Panc1 (cell line): ENCODE results near the gene MAGEB16. TPM values are rescaled to one million over a fixed set of nuclear protein-coding genes. Genes with fewer than 3 reads are reported as not detected.

ENCODE experiments used
- ATAC-seq: fragments of 200-7000 bp; cut with Tn5 transposase; 2 replicates; pipeline ENCODE4 v1.9.1; 2020; ENCODE audit warnings: mild to moderate bottlenecking, moderate library complexity
- BruUV-seq: library from RNA; stranded (reverse); fragments of 400-500 nt; replicated peaks from 2 replicates; lab custom pipeline; 2021; lab: Mats Ljungman, UMichigan
- CTCF ChIA-PET: fragments of 300-600 bp; sonication (Branson Sonifier 250); formaldehyde crosslinking; loops from one replicate; lab custom pipeline; 2022; ENCODE audit warnings: antibody characterized with exemption; lab: Charles Lee
- POLR2A ChIA-PET: fragments of 300-600 bp; sonication (Branson Sonifier 250); formaldehyde crosslinking; loops from one replicate; lab custom pipeline; 2022; ENCODE audit warnings: antibody characterized with exemption; lab: Charles Lee
- DNase-seq: peaks from one replicate; pipeline ENCODE4 v3.0.0-alpha.2; 2010; ENCODE audit warnings: low read depth, low spot score
- H3K27ac ChIP-seq: 2 replicates; pipeline ENCODE4 v1.5.1; 2011; ENCODE audit warnings: mild to moderate bottlenecking, low read length, inconsistent platforms
- H3K27me3 ChIP-seq: fragments of 200-500 bp; sonication (Bioruptor generic); 2 replicates; pipeline ENCODE4 v1.6.0; 2014; ENCODE audit warnings: low read length, inconsistent platforms; ENCODE audit not compliant: control insufficient read depth, insufficient read depth
- H3K36me3 ChIP-seq: fragments of 200-500 bp; sonication (Bioruptor generic); 2 replicates; pipeline ENCODE4 v1.5.1; 2014; ENCODE audit warnings: inconsistent platforms, mild to moderate bottlenecking, low read length, moderate library complexity; ENCODE audit not compliant: control insufficient read depth, insufficient read depth
- H3K4me1 ChIP-seq: 2 replicates; pipeline ENCODE4 v1.5.1; 2011; ENCODE audit warnings: inconsistent platforms, mild to moderate bottlenecking, low read length, moderate library complexity; ENCODE audit not compliant: control insufficient read depth, insufficient read depth
- H3K4me3 ChIP-seq, 2 experiments: 2 replicates each; pipeline ENCODE4 v1.5.1; 2011 to 2012; ENCODE audit warnings: low read depth in 2 of 2, low read length in 2 of 2, mild to moderate bottlenecking in 2 of 2, inconsistent platforms in 1 of 2, moderate library complexity in 1 of 2
- H3K9me3 ChIP-seq: fragments of 200-500 bp; sonication (Bioruptor generic); 2 replicates; pipeline ENCODE4 v1.5.1; 2014; ENCODE audit warnings: low read depth, mild to moderate bottlenecking, inconsistent platforms, low read length, moderate library complexity; ENCODE audit not compliant: control insufficient read depth, insufficient read depth
- POLR2AphosphoS5 ChIP-seq: IDR thresholded peaks from 2 replicates; pipeline ENCODE4 v1.6.1; 2012; ENCODE audit warnings: mild to moderate bottlenecking, low read depth, low read length, moderate library complexity
- SIN3A ChIP-seq: IDR thresholded peaks from 2 replicates; pipeline ENCODE4 v1.6.1; 2012; ENCODE audit warnings: low read depth, mild to moderate bottlenecking, low read length, moderate library complexity, borderline replicate concordance; ENCODE audit not compliant: insufficient read depth
- TCF7L2 ChIP-seq: IDR thresholded peaks from 2 replicates; pipeline ENCODE4 v1.6.1; 2011; ENCODE audit warnings: mild to moderate bottlenecking, low read depth, low read length, inconsistent platforms
- in situ Hi-C: cut with HindIII; loops from 2 replicates; pipeline ENCODE4 v1.10.0; 2016; ENCODE audit warnings: low sequenced_read_pairs, low pct_unique_long_range_greater_than_20kb
- intact Hi-C: fragments of 100-400 bp; cut with micrococcal nuclease; formaldehyde crosslinking; loops from one replicate; pipeline ENCODE4 v1.10.0; 2022; ENCODE audit not compliant: unreplicated experiment
- total RNA-seq: library from RNA; stranded (reverse); gene quantifications from one replicate; pipeline ENCODE4 v1.2.1, GENCODE V29; 2021; ENCODE audit not compliant: unreplicated experiment
- TF ChIP-seq, protein P1 (sequence below): fragments of 450-650 bp; IDR thresholded peaks from 2 replicates; pipeline ENCODE4 v1.5.1; 2017; ENCODE audit warnings: mild to moderate bottlenecking
- TF ChIP-seq, protein P2 (sequence below), 2 experiments: IDR thresholded peaks; 2 replicates each; pipeline ENCODE4 v1.6.1; 2011 to 2012; ENCODE audit warnings: low read depth in 2 of 2, control low read depth in 1 of 2, low read length in 1 of 2, mild to moderate bottlenecking in 1 of 2, moderate library complexity in 1 of 2; ENCODE audit not compliant: insufficient read depth in 1 of 2

Gene MAGEB16
- total RNA-seq, 1 experiment from 2014 or later = not detected

DNA sequence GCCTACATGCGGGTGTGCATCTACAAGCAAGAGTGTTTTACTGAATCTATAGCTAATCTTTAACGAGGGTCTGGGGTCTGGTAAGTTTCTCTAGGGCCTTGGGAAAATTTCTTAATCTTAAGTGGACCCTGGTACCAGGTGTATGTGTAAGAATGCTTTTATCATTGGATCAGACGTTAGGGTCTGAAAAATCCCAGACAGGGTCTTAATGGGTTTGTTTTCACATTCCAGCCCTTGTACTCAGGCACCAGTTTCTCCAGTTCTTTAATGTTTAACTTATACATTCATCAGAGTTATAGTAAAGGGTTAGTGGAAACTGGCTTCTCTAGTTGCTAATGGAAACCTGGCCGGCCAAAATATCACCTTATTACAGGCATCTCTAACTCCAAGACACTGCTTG is 11.6 kb downstream of the MAGEB16 start:
- H3K4me1 ChIP-seq = no peaks in the 10 kb centered on the region
- no peaks in the 10 kb centered on the region for H3K9me3 ChIP-seq
- POLR2A ChIA-PET = no interaction called here
- H3K4me3 ChIP-seq = no peak overlapping the region
- H3K27me3 ChIP-seq = no peaks in the 10 kb centered on the region
- in situ Hi-C loops (no loop called here), intact Hi-C loops (no loop called here)
- no peak overlapping the region for H3K27ac ChIP-seq
- H3K36me3 ChIP-seq = no peaks in the 10 kb centered on the region
- no peak for DNase-seq
- TF ChIP-seq POLR2AphosphoS5 (no peak), TCF7L2 (no peak), SIN3A (no peak)
- TF ChIP-seq, protein P1, sequence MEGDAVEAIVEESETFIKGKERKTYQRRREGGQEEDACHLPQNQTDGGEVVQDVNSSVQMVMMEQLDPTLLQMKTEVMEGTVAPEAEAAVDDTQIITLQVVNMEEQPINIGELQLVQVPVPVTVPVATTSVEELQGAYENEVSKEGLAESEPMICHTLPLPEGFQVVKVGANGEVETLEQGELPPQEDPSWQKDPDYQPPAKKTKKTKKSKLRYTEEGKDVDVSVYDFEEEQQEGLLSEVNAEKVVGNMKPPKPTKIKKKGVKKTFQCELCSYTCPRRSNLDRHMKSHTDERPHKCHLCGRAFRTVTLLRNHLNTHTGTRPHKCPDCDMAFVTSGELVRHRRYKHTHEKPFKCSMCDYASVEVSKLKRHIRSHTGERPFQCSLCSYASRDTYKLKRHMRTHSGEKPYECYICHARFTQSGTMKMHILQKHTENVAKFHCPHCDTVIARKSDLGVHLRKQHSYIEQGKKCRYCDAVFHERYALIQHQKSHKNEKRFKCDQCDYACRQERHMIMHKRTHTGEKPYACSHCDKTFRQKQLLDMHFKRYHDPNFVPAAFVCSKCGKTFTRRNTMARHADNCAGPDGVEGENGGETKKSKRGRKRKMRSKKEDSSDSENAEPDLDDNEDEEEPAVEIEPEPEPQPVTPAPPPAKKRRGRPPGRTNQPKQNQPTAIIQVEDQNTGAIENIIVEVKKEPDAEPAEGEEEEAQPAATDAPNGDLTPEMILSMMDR = no peak
- TF ChIP-seq, protein P2, sequence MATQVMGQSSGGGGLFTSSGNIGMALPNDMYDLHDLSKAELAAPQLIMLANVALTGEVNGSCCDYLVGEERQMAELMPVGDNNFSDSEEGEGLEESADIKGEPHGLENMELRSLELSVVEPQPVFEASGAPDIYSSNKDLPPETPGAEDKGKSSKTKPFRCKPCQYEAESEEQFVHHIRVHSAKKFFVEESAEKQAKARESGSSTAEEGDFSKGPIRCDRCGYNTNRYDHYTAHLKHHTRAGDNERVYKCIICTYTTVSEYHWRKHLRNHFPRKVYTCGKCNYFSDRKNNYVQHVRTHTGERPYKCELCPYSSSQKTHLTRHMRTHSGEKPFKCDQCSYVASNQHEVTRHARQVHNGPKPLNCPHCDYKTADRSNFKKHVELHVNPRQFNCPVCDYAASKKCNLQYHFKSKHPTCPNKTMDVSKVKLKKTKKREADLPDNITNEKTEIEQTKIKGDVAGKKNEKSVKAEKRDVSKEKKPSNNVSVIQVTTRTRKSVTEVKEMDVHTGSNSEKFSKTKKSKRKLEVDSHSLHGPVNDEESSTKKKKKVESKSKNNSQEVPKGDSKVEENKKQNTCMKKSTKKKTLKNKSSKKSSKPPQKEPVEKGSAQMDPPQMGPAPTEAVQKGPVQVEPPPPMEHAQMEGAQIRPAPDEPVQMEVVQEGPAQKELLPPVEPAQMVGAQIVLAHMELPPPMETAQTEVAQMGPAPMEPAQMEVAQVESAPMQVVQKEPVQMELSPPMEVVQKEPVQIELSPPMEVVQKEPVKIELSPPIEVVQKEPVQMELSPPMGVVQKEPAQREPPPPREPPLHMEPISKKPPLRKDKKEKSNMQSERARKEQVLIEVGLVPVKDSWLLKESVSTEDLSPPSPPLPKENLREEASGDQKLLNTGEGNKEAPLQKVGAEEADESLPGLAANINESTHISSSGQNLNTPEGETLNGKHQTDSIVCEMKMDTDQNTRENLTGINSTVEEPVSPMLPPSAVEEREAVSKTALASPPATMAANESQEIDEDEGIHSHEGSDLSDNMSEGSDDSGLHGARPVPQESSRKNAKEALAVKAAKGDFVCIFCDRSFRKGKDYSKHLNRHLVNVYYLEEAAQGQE (IDR thresholded peaks at IDR 0.05; ENCODE audit: insufficient read depth in 1 of 2, low read depth in 2 of 2, low read length in 1 of 2) = no peak
- ATAC-seq = no peak
- CTCF ChIA-PET = no interaction called here
- no TSS peak for BruUV-seq

DNA sequence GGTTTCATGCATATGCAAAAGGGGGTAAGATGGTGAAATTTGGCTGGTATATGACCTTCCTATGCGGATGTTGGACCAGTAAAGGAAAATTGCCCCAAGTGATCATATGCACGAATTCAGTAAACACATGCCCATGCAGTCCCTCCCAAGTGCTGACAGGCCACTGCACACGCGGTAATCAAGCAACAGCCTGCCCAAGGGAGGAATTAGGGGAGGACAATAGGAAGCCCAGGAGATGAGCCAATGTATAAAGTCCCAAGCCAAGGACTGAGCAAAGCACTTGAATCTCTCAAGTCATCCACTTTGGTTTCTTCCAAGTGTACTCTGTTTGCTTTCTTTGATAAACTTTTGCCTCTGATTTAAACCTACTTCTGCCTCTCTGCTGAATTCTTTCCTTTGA is 21.1 kb downstream of the MAGEB16 start:
- in situ Hi-C loops (no loop called here), intact Hi-C loops (no loop called here)
- Histone ChIP-seq H3K9me3 (no peaks in the 10 kb centered on the region), H3K4me3 (no peak overlapping the region), H3K27ac (no peak overlapping the region), H3K27me3 (no peaks in the 10 kb centered on the region), H3K36me3 (no peaks in the 10 kb centered on the region), H3K4me1 (no peaks in the 10 kb centered on the region)
- DNase-seq = no peak
- BruUV-seq = no TSS peak
- no peak for TF ChIP-seq SIN3A
- TF ChIP-seq POLR2AphosphoS5 = no peak
- TF ChIP-seq, protein P1 = no peak
- no peak for TF ChIP-seq TCF7L2
- TF ChIP-seq, protein P2 (IDR thresholded peaks at IDR 0.05; ENCODE audit: insufficient read depth in 1 of 2, low read depth in 2 of 2, low read length in 1 of 2) = no peak
- CTCF ChIA-PET = no interaction called here
- POLR2A ChIA-PET = no interaction called here
- ATAC-seq = no peak
